Islet precursor cell (in vitro differentiated cells): Measurements from ENCODE around the gene ACER3.

Source experiments
- DNase-seq: peaks from one replicate; pipeline ENCODE4 v3.0.0-alpha.2; 2018

Gene ACER3

GRCh38 chr11:77064648-77065217, 204.0 kb downstream of the ACER3 start:
- DNase-seq, result peak; percentile 44

- peak; percentile 57 for DNase-seq
Observed at GRCh38 chr11:77065878-77066228, 205.1 kb downstream of the ACER3 start.

- peak; percentile 97 for DNase-seq
Observed at GRCh38 chr11:77066229-77067042, 205.7 kb downstream of the ACER3 start, which contains the start of gene CAPN5. Gene CAPN5 (plus strand): TSS chr11:77066971. CDS start chr11:77084887, 17,916 bp downstream.

- DNase-seq, result peak; percentile 47
Observed at GRCh38 chr11:77067861-77068443, 207.2 kb downstream of the ACER3 start.

GRCh38 chr11:77068457-77069335, 208.0 kb downstream of the ACER3 start:
- DNase-seq, result peak; percentile 36

- no peak for DNase-seq
Observed at GRCh38 chr11:77069336-77069968, 208.7 kb downstream of the ACER3 start.

GRCh38 chr11:77069969-77070582, 209.4 kb downstream of the ACER3 start:
- peak; percentile 50 for DNase-seq

- DNase-seq, result no peak
Observed at GRCh38 chr11:77071077-77071476, 210.4 kb downstream of the ACER3 start.

- DNase-seq, result peak; percentile 80
Observed at GRCh38 chr11:77071671-77072605, 211.2 kb downstream of the ACER3 start.

GRCh38 chr11:77072851-77073327, 212.2 kb downstream of the ACER3 start:
- DNase-seq, result no peak

- peak; percentile 95 for DNase-seq
Observed at GRCh38 chr11:77073328-77074001, 212.7 kb downstream of the ACER3 start.

GRCh38 chr11:77074205-77074604, 213.5 kb downstream of the ACER3 start:
- peak; percentile 20 for DNase-seq

- peak; percentile 34 for DNase-seq
Observed at GRCh38 chr11:77074626-77075221, 214.0 kb downstream of the ACER3 start.

- DNase-seq, result peak; percentile 48
Observed at GRCh38 chr11:77075425-77075905, 214.7 kb downstream of the ACER3 start.
